WERI-Rb-1 (cell line): ENCODE results near the gene PDZRN3.

Experiments
- DNase-seq: peaks from one replicate; pipeline ENCODE4 v3.0.0-alpha.2; 2020
- H3K27ac ChIP-seq: fragments of 250-450 bp; sonication (Bioruptor Pico); 2 replicates; pipeline ENCODE4 v1.5.1; 2020; ENCODE audit warnings: mild to moderate bottlenecking, moderate library complexity
- H3K27me3 ChIP-seq: fragments of 250-450 bp; sonication (Bioruptor Pico); 2 replicates; pipeline ENCODE4 v1.5.1; 2021; ENCODE audit warnings: mild to moderate bottlenecking, low read depth, moderate library complexity; ENCODE audit not compliant: insufficient read depth, severe bottlenecking
- H3K36me3 ChIP-seq: fragments of 250-450 bp; sonication (Bioruptor Pico); 2 replicates; pipeline ENCODE4 v1.5.1; 2020; ENCODE audit warnings: mild to moderate bottlenecking, moderate library complexity
- H3K4me3 ChIP-seq: 2 replicates; pipeline ENCODE4 v1.5.1; 2011; ENCODE audit warnings: low read depth, mild to moderate bottlenecking, control low read depth, low read length
- H3K9me3 ChIP-seq: fragments of 250-450 bp; sonication (Bioruptor Pico); 2 replicates; pipeline ENCODE4 v1.5.1; 2021; ENCODE audit warnings: mild to moderate bottlenecking, moderate library complexity; ENCODE audit not compliant: severe bottlenecking
- TF ChIP-seq, protein P1 (sequence below): IDR thresholded peaks from 2 replicates; pipeline ENCODE4 v1.5.1; 2011; ENCODE audit warnings: low read depth, mild to moderate bottlenecking, control low read depth, inconsistent platforms, low read length

PDZRN3 gene

DNA sequence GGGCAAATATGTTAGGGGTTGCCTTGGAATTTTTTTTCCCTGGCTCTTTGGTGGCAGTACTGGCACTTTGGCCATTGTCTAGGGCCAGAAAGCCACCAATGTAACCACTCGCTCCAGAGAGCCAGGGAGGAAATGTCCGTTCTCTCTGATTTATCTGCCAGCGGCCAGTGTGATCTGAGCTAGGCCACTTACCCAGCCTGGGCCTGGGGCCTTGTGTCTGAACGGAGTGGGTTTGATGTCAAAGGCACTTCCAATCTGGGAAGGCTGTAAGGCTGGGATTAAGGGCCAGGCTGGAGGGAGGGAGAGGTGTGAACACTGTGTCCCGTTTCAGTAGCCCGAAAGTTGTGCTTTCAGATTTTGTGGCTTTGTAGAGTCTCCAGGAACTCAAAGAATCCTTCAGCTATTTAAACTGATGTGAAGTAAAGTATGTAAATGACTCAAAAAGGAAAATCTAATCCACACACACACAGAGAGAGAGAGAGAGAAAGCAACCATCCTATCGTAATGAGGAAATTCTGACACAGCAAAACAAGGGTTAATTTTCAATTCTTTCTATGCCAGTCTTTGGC is 271.0 kb downstream of the PDZRN3 start:
- H3K9me3 ChIP-seq, result no peaks in the 10 kb centered on the region
- H3K36me3 ChIP-seq, result no peaks in the 10 kb centered on the region
- no peak for DNase-seq
- H3K27me3 ChIP-seq, result no peaks in the 10 kb centered on the region
- H3K4me3 ChIP-seq, result no peak overlapping the region
- TF ChIP-seq, protein P1, sequence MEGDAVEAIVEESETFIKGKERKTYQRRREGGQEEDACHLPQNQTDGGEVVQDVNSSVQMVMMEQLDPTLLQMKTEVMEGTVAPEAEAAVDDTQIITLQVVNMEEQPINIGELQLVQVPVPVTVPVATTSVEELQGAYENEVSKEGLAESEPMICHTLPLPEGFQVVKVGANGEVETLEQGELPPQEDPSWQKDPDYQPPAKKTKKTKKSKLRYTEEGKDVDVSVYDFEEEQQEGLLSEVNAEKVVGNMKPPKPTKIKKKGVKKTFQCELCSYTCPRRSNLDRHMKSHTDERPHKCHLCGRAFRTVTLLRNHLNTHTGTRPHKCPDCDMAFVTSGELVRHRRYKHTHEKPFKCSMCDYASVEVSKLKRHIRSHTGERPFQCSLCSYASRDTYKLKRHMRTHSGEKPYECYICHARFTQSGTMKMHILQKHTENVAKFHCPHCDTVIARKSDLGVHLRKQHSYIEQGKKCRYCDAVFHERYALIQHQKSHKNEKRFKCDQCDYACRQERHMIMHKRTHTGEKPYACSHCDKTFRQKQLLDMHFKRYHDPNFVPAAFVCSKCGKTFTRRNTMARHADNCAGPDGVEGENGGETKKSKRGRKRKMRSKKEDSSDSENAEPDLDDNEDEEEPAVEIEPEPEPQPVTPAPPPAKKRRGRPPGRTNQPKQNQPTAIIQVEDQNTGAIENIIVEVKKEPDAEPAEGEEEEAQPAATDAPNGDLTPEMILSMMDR, result no peak
- no peak overlapping the region for H3K27ac ChIP-seq

DNA sequence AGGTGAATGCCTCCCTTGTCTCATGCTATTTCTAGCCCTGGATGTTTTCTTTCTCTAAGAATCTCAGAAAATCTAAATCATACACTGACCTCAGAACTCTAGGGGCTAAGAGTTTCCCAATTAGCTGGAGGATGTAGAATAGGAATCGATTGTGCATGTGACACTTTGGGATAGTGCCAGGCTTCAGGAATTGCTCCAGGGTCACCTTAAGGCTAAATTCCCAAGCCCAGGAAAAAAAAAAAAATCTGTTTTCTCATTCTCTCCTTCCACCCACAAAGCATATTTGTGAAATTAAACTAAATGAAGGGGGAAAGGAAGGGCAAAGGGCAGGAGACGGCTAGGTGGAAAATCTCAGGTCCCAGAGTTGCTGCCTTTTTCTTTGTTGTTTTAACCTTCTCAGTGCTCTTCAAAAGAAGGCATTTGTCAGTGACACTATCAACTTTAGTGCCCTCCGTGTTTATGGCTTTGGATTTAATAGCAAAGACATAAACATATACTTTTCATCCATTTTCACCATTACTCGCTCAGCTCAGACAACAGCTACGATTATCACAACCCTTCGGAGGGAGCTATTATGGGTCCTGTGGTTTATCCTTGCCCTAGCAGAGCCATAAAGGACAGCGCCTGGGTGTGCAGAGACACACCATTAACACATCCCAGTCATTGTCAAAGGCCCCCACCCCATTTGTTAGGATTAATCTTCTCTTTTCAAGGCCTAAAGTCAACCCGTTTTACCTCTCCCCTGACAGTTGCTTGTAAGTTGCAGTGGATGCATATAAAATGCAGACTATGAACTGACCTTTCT is 271.7 kb downstream of the PDZRN3 start:
- DNase-seq, result no peak
- no peaks in the 10 kb centered on the region for H3K36me3 ChIP-seq
- TF ChIP-seq, protein P1, result no peak

DNA sequence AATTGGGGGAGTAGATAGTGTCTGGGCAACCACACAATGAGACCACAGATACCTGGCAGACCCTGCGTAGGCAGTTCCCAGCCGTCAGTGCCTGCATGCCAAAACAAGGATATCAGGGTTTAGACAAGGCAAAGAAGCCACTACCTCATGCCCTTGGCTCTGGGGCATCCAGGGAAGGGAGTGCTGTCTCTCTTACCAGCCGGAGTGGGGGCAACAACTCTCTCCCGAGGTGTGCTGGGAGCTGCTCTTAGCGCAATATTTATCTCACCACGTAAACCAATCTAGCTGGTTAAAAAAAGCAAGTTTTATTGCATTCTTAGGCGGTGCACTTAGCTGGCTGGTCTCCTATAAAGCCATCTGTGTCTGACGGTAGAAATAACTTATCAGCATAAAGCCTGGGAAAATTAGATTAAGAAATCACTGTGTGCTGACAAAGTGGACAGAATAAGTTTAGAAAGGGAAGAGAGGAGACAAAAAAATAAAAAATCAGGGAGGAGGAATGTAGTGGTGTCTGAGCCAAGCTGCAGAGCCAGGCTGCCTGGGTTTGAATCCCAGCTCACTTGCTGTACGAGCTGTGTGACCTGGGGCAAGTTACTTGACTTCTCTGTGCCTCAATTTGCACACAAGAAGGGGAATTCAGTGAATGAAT is 273.2 kb downstream of the PDZRN3 start:
- no peak overlapping the region for H3K4me3 ChIP-seq

More for the DNA sequence above, 271.7 kb downstream of the PDZRN3 start:
- H3K4me3 ChIP-seq, result no peak overlapping the region
- no peaks in the 10 kb centered on the region for H3K9me3 ChIP-seq
- no peak overlapping the region for H3K27ac ChIP-seq
- H3K27me3 ChIP-seq, result no peaks in the 10 kb centered on the region

DNA sequence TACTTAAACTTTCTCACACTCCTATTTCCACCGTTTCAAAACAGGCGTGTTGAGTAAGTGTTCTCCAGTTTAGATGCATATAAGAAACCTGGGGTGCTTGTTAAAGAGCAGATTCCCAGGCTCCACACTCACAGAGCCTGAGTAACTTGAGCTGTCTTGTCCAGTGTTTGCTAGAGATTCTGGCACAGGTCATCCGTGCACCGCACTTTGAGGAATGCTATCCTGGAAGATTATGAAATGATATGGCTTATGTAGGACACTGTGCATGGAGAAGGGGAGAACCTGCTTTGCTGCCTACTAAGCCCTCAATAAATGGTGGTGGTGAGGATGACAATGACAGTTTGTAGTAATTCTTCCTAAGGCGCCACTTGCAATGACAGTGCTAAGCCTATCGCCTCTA is 273.7 kb downstream of the PDZRN3 start:
- no peak overlapping the region for H3K4me3 ChIP-seq
- no peaks in the 10 kb centered on the region for H3K27me3 ChIP-seq
- no peaks in the 10 kb centered on the region for H3K9me3 ChIP-seq
- no peaks in the 10 kb centered on the region for H3K36me3 ChIP-seq
- H3K27ac ChIP-seq, result no peak overlapping the region
- TF ChIP-seq, protein P1, result no peak
- DNase-seq, result no peak

More for the DNA sequence above, 273.2 kb downstream of the PDZRN3 start:
- H3K36me3 ChIP-seq, result no peaks in the 10 kb centered on the region
- H3K27ac ChIP-seq, result no peak overlapping the region
- no peaks in the 10 kb centered on the region for H3K9me3 ChIP-seq
- H3K27me3 ChIP-seq, result no peaks in the 10 kb centered on the region
- TF ChIP-seq, protein P1, result no peak
- no peak for DNase-seq

DNA sequence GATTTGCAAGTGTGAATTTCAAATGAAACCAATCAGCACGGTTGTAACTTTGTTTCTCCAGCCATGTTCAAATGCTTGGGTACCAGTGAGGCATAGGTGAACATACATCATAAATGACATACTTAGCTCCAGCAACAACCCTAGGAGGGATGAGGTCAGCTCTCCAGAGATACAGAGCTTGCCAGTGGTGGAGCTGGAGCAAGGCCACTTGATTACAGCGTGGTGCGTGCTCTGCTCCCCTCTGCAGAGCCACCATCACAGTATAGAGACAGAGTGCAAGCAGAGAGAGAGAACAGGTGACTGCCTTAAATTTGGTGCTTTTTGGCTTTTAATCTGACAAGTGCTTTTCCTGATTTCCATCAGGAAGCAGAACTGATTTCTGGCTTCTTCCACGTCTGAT is 275.1 kb downstream of the PDZRN3 start:
- H3K4me3 ChIP-seq, result no peak overlapping the region
- no peaks in the 10 kb centered on the region for H3K27me3 ChIP-seq
- DNase-seq, result no peak
- H3K27ac ChIP-seq, result no peak overlapping the region
- TF ChIP-seq, protein P1, result no peak
- no peaks in the 10 kb centered on the region for H3K36me3 ChIP-seq
- no peaks in the 10 kb centered on the region for H3K9me3 ChIP-seq
